8988T (cell line): ENCODE data around the gene TSEN54.

Experiments
- DNase-seq: peaks from one replicate; pipeline ENCODE4 v3.0.0; 2011

Gene TSEN54

DNA sequence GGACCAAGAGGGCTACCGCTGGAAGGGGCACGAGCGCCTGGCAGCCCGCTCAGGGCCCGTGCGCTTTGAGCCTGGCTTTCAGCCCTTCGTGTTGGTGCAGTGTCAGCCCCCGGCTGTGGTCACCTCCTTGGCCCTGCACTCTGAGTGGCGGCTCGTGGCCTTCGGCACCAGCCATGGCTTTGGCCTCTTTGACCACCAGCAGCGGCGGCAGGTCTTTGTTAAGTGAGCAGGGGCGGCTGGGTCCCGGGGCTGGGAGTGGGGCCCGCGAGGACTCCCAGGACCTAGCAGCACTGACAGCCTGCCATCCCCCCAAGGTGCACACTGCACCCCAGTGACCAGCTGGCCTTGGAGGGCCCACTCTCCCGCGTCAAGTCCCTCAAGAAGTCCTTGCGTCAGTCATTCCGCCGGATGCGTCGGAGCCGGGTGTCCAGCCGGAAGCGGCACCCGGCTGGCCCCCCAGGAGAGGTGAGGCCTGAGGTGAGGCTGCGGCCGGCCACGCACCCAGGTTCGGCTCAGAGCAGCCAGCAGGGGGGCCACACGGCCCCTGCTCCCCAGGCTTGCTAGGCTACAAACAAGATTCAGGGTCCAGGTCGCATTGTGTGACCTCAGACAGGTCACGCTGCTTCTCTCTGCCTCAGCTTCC, 53.8 kb downstream of the TSEN54 start:
- DNase-seq: no peak

DNA sequence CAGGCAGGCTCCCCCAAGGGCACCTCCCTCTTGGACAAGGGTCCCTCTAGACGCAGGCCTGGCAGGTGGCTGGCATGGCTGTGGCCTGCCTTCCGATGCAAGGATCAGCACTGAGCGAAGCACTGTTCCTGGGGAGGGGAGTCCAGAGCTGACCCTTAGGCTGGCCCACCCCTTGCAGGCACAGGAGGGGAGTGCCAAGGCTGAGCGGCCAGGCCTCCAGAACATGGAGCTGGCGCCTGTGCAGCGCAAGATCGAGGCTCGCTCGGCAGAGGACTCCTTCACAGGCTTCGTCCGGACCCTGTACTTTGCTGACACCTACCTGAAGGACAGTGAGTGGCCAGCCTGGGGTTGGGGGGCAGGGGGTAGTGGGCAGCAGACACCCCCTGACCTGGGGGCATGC, 54.4 kb downstream of the TSEN54 start:
- no peak for DNase-seq

DNA sequence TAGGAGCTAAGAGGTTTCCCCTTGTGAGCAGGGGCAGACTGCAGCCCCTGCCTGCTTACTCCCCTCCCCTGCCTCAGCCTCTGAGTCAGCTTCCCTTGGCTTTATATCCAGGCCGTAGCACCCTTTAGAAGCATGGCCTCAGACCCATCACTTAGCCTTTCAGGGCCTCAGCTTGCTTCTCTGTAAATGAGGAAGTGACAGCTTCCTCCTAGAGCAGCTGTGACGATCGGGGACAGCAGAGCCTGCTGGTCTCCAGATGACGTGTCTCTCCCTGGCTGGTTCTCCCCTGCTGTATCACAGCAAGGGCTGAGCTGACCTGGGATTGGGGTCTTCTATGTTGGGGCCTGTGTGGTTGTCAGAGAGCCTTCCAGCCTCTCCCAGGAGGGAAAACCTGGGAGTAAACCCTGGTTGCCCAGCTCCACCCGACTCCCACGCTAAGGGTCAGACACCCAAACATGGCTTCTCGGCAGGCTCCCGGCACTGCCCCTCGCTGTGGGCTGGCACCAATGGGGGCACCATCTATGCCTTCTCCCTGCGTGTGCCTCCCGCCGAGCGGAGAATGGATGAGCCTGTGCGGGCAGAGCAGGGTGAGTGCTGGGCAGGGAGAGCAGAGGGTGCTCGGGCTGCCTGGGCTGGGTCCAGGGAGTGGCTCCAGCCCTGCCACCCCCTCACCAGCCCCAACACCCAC, 55.0 kb downstream of the TSEN54 start:
- no peak for DNase-seq

DNA sequence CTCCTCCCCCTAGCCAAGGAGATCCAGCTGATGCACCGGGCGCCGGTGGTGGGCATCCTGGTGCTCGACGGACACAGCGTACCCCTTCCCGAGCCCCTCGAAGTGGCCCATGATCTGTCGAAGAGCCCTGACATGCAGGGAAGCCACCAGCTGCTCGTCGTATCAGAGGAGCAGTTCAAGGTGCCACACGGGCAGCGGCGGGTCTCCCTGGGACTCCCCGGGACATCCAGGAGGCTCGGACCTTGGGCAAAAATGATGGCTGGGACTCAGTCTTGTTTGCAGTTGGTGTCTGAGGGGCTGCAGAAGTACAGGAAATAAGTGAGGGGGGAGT, 55.5 kb downstream of the TSEN54 start:
- DNase-seq: no peak

DNA sequence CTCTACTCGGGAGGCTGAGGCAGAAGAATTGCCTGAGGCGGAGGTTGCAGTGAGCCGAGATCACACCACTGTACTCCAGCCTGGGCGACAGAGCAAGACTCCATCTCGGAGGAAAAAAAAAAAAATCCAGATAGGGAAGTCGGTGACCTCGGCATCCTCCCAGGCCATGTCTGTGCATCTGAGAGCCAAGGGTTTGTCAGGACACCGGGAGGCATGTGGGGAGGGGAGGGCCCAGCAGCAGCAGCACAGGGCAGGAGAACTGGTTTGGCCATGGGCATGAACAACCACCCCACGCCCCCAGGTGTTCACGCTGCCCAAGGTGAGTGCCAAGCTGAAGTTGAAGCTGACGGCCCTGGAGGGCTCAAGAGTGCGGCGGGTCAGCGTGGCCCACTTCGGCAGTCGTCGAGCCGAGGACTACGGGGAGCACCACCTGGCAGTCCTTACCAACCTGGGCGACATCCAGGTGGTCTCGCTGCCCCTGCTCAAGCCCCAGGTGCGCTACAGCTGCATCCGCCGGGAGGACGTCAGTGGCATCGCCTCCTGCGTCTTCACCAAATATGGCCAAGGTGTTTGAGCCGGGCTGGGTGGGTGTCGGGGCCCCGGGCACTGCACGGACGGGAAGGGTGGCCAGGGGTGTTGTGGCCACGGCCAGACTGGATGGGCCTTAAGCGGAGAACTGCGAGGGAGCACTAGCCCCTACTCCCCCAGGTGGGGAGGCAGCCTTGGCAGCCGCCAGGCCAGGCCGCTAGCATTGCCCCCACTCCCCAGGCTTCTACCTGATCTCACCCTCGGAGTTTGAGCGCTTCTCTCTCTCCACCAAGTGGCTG, 56.6 kb downstream of the TSEN54 start:
- DNase-seq: no peak

DNA sequence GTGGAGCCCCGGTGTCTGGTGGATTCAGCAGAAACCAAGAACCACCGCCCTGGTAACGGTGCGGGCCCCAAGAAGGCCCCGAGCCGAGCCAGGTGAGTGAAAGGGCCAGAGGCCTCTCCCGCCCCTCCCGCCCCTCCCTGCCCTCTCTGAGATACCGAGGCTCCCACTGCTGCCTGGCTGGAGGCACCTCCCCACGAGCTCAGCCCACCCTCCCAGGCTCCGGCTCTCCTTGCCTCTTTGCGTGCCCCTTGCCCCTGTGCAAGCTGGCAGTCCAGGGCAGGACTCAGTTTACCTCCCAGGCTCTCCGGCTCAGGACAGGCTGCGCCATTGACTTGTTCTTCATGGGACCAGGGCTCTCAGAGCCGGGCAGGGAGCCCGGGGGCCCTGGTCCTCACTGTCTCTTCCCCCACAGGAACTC, 57.2 kb downstream of the TSEN54 start:
- no peak for DNase-seq

DNA sequence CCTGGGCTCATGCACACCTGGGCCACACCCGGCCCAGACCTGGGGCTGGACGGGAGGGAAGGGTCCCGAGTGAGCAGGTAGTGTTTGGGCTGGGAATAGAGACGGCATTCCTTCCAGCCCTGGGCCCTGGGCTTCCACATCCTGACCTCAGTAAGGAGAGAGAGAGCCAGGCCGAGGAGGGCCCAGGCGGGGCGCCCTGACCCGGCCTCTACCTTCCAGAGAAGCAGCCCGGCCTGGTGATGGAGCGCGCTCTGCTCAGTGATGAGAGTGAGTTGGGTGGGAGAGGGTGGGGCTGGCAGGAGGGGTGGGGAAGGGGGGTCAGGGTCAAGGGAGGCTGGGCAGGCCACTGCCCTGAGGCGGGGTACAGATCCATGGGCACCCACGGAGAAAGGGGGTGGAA, 57.7 kb downstream of the TSEN54 start:
- DNase-seq: no peak
